ENCODE data around the gene CT45A8.
"Not testable (repeated sequence)": the region's sequence is repeated elsewhere in the genome, so short reads cannot be mapped to it uniquely, and the experiment has no call there.

DNA sequence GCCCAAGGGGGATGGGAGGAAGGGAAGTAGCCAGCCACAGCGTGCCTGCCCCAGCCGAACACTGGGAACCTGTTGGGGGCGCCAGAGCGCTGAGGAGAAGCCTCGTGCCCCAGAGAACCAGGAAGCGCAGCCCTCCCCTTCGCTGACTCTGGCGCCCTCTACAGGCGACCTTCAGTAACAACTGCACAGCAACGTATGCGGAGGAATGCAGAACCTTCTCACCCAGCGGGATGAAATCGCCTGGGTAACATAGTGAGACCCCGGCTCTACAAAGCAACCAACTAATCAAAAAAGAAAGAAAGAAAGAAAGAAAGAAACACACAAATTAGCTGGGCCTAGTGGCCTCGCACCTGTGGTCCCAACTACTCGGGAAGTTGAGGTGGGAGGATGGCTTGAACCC lies 51.7 kb downstream of the CT45A8 start, which contains the start of gene CT45A6:
- not testable (repeated sequence) for TF ChIP-seq POLR2AphosphoS5 (IDR thresholded peaks at IDR 0.05; ENCODE audit: low read depth, low read length); SIN3A (IDR thresholded peaks at IDR 0.05; ENCODE audit: borderline replicate concordance, insufficient read depth, low read length)
